ENCODE results near the gene TBX19.

The TBX19 gene

GRCh38 chr1:168281603-168282325, 1.1 kb downstream of the TBX19 start:
- no peak for DNase-seq (ENCODE audit: low spot score)

GRCh38 chr1:168285521-168285790, 4.8 kb downstream of the TBX19 start:
- DNase-seq (ENCODE audit: low spot score): no peak

DNA sequence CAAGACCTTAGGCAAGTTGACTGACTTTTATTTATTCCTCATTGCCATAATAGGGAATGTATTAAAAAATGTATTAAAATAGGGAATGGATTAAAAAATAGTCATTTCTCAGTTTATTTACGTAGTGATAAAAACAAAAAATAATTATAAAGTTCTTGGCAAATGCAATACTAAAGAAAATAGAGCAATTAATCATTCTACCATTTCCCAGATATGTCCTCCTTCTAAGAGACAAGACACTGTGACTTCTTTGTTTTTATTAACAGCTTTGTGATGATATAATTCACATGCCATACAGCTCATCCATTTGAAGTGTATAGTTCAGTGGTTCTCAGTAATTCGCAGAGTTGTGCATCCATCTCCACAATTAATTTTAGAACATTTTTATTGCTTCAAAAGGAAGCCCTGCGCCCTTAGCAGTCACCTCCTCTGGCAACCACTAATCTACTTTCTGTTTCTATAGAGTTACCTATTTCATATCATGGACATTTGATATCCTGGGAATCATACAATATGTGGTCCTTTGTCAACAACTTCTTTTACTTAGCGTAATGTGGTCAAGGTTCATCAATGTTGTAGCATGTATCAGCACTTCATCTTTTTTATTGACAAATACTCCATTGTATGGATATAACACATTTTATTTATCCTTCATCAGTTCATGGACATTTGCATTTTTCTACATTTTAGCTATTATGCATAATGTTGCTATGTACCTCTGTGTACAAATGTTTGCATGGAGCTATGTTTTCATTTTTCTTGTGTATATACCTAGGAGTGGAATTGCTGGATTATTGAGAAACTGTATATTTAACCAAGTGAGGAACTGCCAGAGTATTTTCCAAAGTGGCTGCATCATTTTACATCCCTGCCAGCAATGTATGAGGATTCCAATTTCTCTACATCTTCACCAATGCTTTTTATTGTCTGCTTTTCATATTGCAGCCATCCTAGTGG, 5.6 kb downstream of the TBX19 start:
- DNase-seq (ENCODE audit: low spot score): no peak

DNA sequence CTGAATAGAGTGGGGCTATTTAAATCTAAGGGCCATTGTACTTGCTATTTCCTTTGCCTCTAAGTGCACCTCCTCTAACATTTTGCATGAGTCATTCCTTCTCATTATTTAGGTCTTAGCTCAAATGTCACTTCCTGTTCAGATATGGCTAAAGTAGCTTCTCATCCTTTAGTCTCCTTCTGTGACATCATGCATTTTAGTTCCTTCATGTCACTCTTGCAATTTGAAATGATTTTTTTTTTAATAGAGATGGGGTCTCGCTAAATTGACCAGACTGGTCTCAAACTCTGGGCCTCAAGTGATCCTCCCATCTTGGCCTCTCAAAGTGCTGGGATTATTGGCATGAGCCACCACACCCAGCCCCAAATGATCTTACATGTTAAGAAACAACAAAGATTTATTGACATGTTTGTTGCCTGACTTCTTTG, 6.6 kb downstream of the TBX19 start:
- DNase-seq (ENCODE audit: low spot score): no peak

DNA sequence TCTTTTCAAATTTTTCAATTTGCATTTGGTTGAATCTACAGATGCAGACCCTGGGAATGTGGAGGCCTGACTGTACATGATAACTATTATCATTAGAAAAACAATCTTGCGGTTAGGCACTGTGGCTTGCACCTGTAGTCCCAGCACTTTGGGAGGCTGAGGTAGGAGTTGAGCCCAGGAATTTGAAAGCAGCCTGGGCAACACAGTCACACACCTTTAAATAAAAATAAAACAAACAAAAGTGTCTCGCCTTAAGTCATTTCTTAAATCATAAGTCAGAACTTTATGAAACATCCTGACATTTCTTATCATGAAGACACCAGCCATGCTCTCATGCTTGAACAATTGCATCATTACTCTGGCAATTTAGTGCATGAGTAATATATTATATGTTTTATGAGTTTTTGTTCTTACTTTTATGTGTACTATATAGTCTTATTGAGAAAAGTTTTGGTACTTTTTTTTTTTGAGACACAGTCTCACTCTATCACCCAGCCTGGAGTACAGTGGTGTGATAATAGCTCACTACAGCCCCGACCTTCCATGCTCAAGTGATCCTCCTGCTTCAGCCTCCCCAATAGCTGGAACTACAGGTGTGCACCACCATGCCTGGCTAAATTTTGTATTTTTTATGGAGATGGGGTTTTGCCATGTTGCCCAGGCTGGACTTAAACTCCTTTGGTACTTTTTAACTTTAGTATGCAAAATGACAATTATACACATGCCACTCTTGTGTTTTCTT, 7.8 kb downstream of the TBX19 start:
- DNase-seq (ENCODE audit: low spot score): no peak

- DNase-seq (ENCODE audit: low spot score): no peak
Observed at GRCh38 chr1:168291222-168291837, 10.7 kb downstream of the TBX19 start.

DNA sequence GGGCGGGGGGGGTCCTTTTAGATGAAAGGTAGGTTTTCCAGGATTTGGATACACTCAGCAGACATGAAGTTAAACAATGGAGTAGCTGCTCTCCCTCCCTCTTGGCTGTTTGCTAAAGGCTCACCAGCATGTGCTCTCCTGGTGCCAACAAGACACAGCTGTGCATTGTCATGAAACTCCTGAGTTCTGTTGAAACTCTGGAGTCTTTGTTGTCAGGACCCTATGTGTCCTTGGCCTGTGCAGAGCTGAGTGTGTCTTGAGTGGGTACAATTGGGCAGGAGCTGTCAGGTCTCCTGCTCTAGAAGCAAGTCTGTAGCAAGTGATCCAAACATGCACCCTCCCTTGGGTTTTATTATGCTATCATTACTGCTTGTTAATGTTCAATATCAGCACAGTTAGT, 12.7 kb downstream of the TBX19 start:
- no peak for DNase-seq (ENCODE audit: low spot score)

- no peak for DNase-seq (ENCODE audit: low spot score)
Observed at GRCh38 chr1:168295411-168296114, 14.9 kb downstream of the TBX19 start.

DNA sequence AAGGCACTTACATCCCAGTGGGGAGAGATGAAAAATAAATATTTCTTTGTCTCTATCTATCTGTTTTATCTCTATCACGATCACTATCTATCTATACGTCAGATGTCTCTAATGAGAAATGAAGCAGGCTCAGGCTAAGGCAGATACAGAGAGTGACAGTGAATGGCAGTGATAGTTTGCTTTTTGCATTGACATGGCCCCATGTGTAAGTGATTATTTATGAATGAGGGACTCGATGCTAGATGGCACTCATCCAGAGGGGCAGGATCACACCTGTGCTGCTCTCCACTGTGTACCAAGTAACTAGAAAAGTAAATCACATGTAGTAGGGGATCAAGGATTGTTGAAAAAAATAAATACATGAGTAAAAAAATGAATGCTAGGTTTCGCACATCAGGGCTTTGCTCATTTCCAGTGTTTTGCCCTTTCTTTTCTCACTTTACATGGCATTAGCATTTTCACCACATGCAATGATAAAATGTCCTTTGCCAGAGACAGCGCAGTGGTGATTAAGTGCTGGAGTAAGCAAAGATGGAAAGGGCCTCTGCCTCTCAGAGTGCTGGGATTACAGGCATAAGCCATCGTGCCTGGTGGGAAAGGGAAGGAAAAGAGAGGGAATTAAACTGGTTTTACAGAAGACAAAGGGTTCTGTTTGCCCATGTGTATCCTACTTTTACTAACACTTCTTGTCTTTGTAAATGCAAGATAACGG, 16.5 kb downstream of the TBX19 start:
- DNase-seq (ENCODE audit: low spot score): no peak

GRCh38 chr1:168298446-168298845, 17.8 kb downstream of the TBX19 start:
- no peak for DNase-seq (ENCODE audit: low spot score)

- no peak for DNase-seq (ENCODE audit: low spot score)
Observed at GRCh38 chr1:168300626-168301025, 19.9 kb downstream of the TBX19 start.

DNA sequence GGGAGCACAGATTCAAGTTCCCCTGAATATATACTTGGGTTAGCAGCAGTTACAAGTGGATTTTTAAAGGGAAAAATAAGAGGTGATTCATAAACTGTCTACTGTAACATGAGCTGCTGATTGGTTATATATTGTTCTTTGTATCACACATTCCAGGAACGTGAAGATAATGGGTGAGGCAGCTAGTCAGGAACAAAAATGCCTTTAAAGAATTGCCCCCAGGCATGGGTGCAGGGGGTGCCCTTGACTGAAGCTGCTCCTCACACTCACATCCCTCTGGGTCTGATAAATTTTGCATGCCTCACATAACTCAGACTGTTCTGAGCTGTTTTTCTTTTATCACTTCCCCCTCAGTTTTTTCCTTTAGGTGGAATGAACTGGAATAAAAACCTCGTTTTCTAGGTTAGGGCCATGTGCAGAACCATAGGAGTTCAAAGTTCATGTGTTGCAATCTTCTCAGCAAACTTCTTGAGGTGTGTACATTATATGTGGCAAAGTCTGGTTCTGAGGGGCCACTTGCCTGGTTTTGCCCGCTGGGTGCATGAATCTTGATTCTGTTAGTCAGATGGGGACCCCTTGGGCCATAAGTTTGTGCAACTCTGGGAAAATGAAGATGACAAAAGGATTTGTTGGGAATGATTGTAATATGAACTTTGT, 21.1 kb downstream of the TBX19 start:
- DNase-seq (ENCODE audit: low spot score): no peak

GRCh38 chr1:168303716-168304540, 23.3 kb downstream of the TBX19 start:
- no peak for DNase-seq (ENCODE audit: low spot score)

GRCh38 chr1:168304865-168305264, 24.2 kb downstream of the TBX19 start:
- no peak for DNase-seq (ENCODE audit: low spot score)

- no peak for DNase-seq (ENCODE audit: low spot score)
Observed at GRCh38 chr1:168312718-168313604, 32.3 kb downstream of the TBX19 start.

DNA sequence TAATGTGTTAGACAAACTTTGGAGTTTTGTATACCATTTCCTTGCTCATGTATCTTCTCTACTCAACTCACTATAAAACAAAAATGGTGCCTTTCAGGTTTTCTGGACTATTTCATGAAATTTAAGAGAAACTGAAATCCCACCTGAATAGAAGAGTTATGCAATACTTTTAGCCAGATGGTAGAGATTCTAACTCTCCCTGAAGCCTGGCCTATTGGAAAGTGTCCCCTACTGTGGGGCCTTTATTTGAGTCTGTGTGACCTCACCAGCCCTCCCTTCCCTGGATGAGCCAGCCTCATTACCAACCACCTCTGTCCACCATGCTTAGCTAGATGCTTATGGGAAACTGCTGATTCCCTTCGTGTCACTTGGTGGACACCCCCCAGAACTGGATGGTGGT, 35.5 kb downstream of the TBX19 start:
- DNase-seq (ENCODE audit: low spot score): no peak

DNA sequence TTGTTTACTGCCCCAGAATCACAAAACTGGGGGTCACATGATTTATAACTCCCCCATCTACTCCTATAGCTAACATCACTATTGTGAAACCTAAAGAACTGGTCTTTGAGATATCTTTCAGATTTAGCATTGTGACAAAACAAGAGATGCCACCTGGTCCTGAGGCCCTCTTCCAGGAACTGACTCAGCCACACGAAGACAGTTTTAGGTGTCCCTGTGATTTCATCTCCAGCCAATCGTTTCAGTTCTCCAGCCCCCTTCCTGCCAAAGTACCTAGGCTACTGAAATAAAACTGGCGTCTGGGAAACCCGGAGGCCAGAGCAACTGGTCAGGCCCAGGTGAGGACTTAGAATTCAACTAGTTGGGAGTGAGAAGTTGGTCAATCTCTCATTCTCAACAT, 36.6 kb downstream of the TBX19 start:
- DNase-seq (ENCODE audit: low spot score): no peak

DNA sequence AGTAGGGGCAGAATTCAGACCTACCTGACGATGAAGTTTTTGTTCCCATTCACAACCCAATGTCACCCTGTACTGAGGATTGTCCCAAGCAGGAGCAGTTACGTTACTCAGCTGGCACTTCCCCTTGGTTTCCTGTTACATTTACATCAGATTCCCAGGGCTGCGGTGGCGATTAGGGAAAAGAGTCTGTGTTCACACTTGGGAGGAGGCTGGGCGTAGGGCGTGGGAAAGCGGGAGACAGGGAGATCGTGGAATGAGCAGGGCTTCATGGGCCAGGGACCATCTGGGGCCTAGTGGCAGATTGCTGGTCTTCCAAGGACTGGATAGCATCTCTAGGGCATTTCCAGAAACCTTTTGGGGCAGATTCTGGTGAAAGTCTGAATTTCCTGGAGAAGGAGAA, 39.0 kb downstream of the TBX19 start:
- DNase-seq (ENCODE audit: low spot score): no peak

DNA sequence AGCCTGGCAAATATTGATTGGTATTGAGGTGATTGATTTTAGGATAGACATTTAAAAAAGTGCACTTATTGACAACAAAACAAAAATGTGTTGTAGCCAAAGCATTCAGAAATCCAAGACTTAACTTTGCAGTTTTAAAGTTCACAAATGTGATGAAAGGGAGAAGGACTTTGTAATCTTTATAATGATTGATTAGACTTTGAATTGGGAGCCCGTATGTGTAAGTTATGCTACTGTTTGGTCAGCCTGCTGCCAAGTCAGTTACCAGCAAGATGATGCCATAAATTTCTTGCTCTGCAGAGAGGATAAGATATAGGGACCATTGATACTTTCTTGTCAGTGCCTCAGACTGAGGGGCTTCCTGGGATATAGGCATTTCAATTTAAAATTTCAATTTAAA, 39.5 kb downstream of the TBX19 start:
- no peak for DNase-seq (ENCODE audit: low spot score)

Data from NAMALWA (cell line).